Right atrium auricular region (tissue), 2 donors: ENCODE measurements around the gene NCKAP5. TPM values are rescaled to one million over a fixed set of nuclear protein-coding genes. Genes with fewer than 3 reads are reported as not detected.

Experiments used
- DNase-seq: peaks from one replicate; pipeline ENCODE4 v3.0.0-alpha.2; 2019; ENCODE audit warnings: low spot score
- H3K27ac ChIP-seq, 2 donors: fragments of 200-600 bp; sonication (generic); 1 replicate in 1 of 2; 2 replicates in 1 of 2; pipeline ENCODE4 v1.5.1; 2016 to 2019
- H3K27me3 ChIP-seq, 2 donors: fragments of 200-600 bp; sonication (generic); one replicate each; pipeline versions ENCODE4 v1.5.1 to v1.6.0; 2017 to 2019
- H3K36me3 ChIP-seq: fragments of 200-600 bp; sonication (generic); one replicate; pipeline ENCODE4 v1.5.1; 2016
- H3K4me1 ChIP-seq, 2 donors: fragments of 200-600 bp; sonication (generic); one replicate each; pipeline versions ENCODE4 v1.5.1 to v1.6.0; 2017 to 2019
- H3K4me3 ChIP-seq, 2 donors: fragments of 200-600 bp; sonication (generic); 1 replicate in 1 of 2; 2 replicates in 1 of 2; pipeline ENCODE4 v1.5.1; 2017 to 2019; ENCODE audit warnings: mild to moderate bottlenecking in 1 of 2, moderate library complexity in 1 of 2
- H3K9me3 ChIP-seq, 2 donors: fragments of 200-600 bp; sonication (generic); one replicate each; pipeline ENCODE4 v1.5.1; 2019
- CTCF ChIP-seq, 2 donors: fragments of 200-600 bp; sonication (generic); IDR thresholded peaks; one replicate each; pipeline ENCODE4 v1.5.1; 2019; ENCODE audit warnings: antibody characterized with exemption in 2 of 2
- total RNA-seq, 2 donors: library from RNA; depleted of rRNA; stranded (reverse); fragments of >200 nt; gene quantifications; one replicate each; pipeline ENCODE4 v1.1.0, GENCODE V29; 2016

The NCKAP5 gene
- total RNA-seq, 2 donors from 2014 or later: 3.6 to 5.4 TPM

- Histone ChIP-seq H3K4me3 (no peak overlapping the region), H3K4me1 (no peaks in the 10 kb centered on the region), H3K36me3 (no peaks in the 10 kb centered on the region), H3K27ac (no peak overlapping the region), H3K9me3 (no peaks in the 10 kb centered on the region), H3K27me3 (no peaks in the 10 kb centered on the region)
- TF ChIP-seq CTCF (IDR thresholded peaks at IDR 0.05): no peak
- no peak for DNase-seq
Observed at GRCh38 chr2:133138693-133139092, 429.6 kb downstream of the NCKAP5 start.

- no peak for TF ChIP-seq CTCF (IDR thresholded peaks at IDR 0.05)
- Histone ChIP-seq H3K27ac (no peak overlapping the region), H3K9me3 (no peaks in the 10 kb centered on the region), H3K36me3 (no peaks in the 10 kb centered on the region), H3K4me1 (no peaks in the 10 kb centered on the region), H3K4me3 (no peak overlapping the region), H3K27me3 (no peaks in the 10 kb centered on the region)
- no peak for DNase-seq
Observed at GRCh38 chr2:133135035-133135654, 433.1 kb downstream of the NCKAP5 start.

GRCh38 chr2:133130548-133131246, 437.6 kb downstream of the NCKAP5 start:
- no peak for DNase-seq
- Histone ChIP-seq H3K36me3 (no peaks in the 10 kb centered on the region), H3K4me1 (no peaks in the 10 kb centered on the region), H3K27ac (no peak overlapping the region), H3K4me3 (no peak overlapping the region), H3K9me3 (no peaks in the 10 kb centered on the region), H3K27me3 (no peaks in the 10 kb centered on the region)
- TF ChIP-seq CTCF (IDR thresholded peaks at IDR 0.05): no peak

- DNase-seq: no peak
- TF ChIP-seq CTCF (IDR thresholded peaks at IDR 0.05): no peak
- Histone ChIP-seq H3K27ac (no peak overlapping the region), H3K36me3 (no peaks in the 10 kb centered on the region), H3K4me1 (no peaks in the 10 kb centered on the region), H3K4me3 (no peak overlapping the region), H3K9me3 (no peaks in the 10 kb centered on the region), H3K27me3 (no peaks in the 10 kb centered on the region)
Observed at GRCh38 chr2:133124446-133124845, 443.8 kb downstream of the NCKAP5 start.

- Histone ChIP-seq H3K36me3 (no peaks in the 10 kb centered on the region), H3K4me1 (no peaks in the 10 kb centered on the region), H3K27me3 (no peaks in the 10 kb centered on the region), H3K9me3 (no peaks in the 10 kb centered on the region), H3K27ac (no peak overlapping the region), H3K4me3 (no peak overlapping the region)
- no peak for TF ChIP-seq CTCF (IDR thresholded peaks at IDR 0.05)
- no peak for DNase-seq
Observed at GRCh38 chr2:133123904-133124303, 444.4 kb downstream of the NCKAP5 start.
